ENCODE results near the gene EPHB1.

The EPHB1 gene

GRCh38 chr3:134836921-134837320, 41.9 kb downstream of the EPHB1 start:
- ATAC-seq (ENCODE audit: low read depth) (no peak), DNase-seq (ENCODE audit: low spot score) (no peak)
- TF ChIP-seq CTCF (IDR thresholded peaks at IDR 0.05; ENCODE audit: poor library complexity, severe bottlenecking) = no peak
- Histone ChIP-seq H3K36me3 (ENCODE audit: low read depth) (no peaks in the 10 kb centered on the region), H3K9me3 (ENCODE audit: severe bottlenecking) (no peaks in the 10 kb centered on the region), H3K4me3 (ENCODE audit: severe bottlenecking) (no peak overlapping the region), H3K27me3 (ENCODE audit: insufficient read depth, poor library complexity, severe bottlenecking) (no peaks in the 10 kb centered on the region), H3K27ac (ENCODE audit: poor library complexity, severe bottlenecking) (no peak overlapping the region), H3K4me1 (ENCODE audit: insufficient read depth, poor library complexity, severe bottlenecking) (no peaks in the 10 kb centered on the region)

- Histone ChIP-seq H3K27ac (ENCODE audit: poor library complexity, severe bottlenecking) (no peak overlapping the region), H3K9me3 (ENCODE audit: severe bottlenecking) (no peaks in the 10 kb centered on the region), H3K27me3 (ENCODE audit: insufficient read depth, poor library complexity, severe bottlenecking) (no peaks in the 10 kb centered on the region), H3K4me3 (ENCODE audit: severe bottlenecking) (no peak overlapping the region), H3K36me3 (ENCODE audit: low read depth) (no peaks in the 10 kb centered on the region), H3K4me1 (ENCODE audit: insufficient read depth, poor library complexity, severe bottlenecking) (no peaks in the 10 kb centered on the region)
- TF ChIP-seq CTCF (IDR thresholded peaks at IDR 0.05; ENCODE audit: poor library complexity, severe bottlenecking) = peak; percentile 22
- DNase-seq (ENCODE audit: low spot score) (no peak), ATAC-seq (ENCODE audit: low read depth) (no peak)
Measured at GRCh38 chr3:134838599-134838998, 43.5 kb downstream of the EPHB1 start.

GRCh38 chr3:134839422-134839821, 44.4 kb downstream of the EPHB1 start:
- ATAC-seq (ENCODE audit: low read depth) (no peak), DNase-seq (ENCODE audit: low spot score) (no peak)
- Histone ChIP-seq H3K9me3 (ENCODE audit: severe bottlenecking) (no peaks in the 10 kb centered on the region), H3K27ac (ENCODE audit: poor library complexity, severe bottlenecking) (no peak overlapping the region), H3K4me1 (ENCODE audit: insufficient read depth, poor library complexity, severe bottlenecking) (no peaks in the 10 kb centered on the region), H3K4me3 (ENCODE audit: severe bottlenecking) (no peak overlapping the region), H3K36me3 (ENCODE audit: low read depth) (no peaks in the 10 kb centered on the region), H3K27me3 (ENCODE audit: insufficient read depth, poor library complexity, severe bottlenecking) (no peaks in the 10 kb centered on the region)
- TF ChIP-seq CTCF (IDR thresholded peaks at IDR 0.05; ENCODE audit: poor library complexity, severe bottlenecking) = no peak

- no peaks in the 10 kb centered on the region for H3K27me3 ChIP-seq (ENCODE audit: insufficient read depth, poor library complexity, severe bottlenecking)
- ATAC-seq (ENCODE audit: low read depth) = no peak
- no peaks in the 10 kb centered on the region for H3K36me3 ChIP-seq (ENCODE audit: low read depth)
- no peaks in the 10 kb centered on the region for H3K4me1 ChIP-seq (ENCODE audit: insufficient read depth, poor library complexity, severe bottlenecking)
- no peak overlapping the region for H3K27ac ChIP-seq (ENCODE audit: poor library complexity, severe bottlenecking)
- no peak for DNase-seq (ENCODE audit: low spot score)
- no peak overlapping the region for H3K4me3 ChIP-seq (ENCODE audit: severe bottlenecking)
- no peak for TF ChIP-seq CTCF (IDR thresholded peaks at IDR 0.05; ENCODE audit: poor library complexity, severe bottlenecking)
- no peaks in the 10 kb centered on the region for H3K9me3 ChIP-seq (ENCODE audit: severe bottlenecking)
Measured at GRCh38 chr3:134839990-134840389, 44.9 kb downstream of the EPHB1 start.

GRCh38 chr3:134840459-134840858, 45.4 kb downstream of the EPHB1 start:
- H3K27ac ChIP-seq (ENCODE audit: poor library complexity, severe bottlenecking) = no peak overlapping the region
- no peak for DNase-seq (ENCODE audit: low spot score)
- peak; percentile 56 for ATAC-seq (ENCODE audit: low read depth)
- H3K27me3 ChIP-seq (ENCODE audit: insufficient read depth, poor library complexity, severe bottlenecking) = no peaks in the 10 kb centered on the region
- no peaks in the 10 kb centered on the region for H3K4me1 ChIP-seq (ENCODE audit: insufficient read depth, poor library complexity, severe bottlenecking)
- no peaks in the 10 kb centered on the region for H3K9me3 ChIP-seq (ENCODE audit: severe bottlenecking)
- no peak for TF ChIP-seq CTCF (IDR thresholded peaks at IDR 0.05; ENCODE audit: poor library complexity, severe bottlenecking)
- H3K36me3 ChIP-seq (ENCODE audit: low read depth) = no peaks in the 10 kb centered on the region
- H3K4me3 ChIP-seq (ENCODE audit: severe bottlenecking) = no peak overlapping the region
